ENCODE results near the gene IQGAP1. TPM values are rescaled to one million over a fixed set of nuclear protein-coding genes. Genes with fewer than 3 reads are reported as not detected.

Gene IQGAP1, protein sequence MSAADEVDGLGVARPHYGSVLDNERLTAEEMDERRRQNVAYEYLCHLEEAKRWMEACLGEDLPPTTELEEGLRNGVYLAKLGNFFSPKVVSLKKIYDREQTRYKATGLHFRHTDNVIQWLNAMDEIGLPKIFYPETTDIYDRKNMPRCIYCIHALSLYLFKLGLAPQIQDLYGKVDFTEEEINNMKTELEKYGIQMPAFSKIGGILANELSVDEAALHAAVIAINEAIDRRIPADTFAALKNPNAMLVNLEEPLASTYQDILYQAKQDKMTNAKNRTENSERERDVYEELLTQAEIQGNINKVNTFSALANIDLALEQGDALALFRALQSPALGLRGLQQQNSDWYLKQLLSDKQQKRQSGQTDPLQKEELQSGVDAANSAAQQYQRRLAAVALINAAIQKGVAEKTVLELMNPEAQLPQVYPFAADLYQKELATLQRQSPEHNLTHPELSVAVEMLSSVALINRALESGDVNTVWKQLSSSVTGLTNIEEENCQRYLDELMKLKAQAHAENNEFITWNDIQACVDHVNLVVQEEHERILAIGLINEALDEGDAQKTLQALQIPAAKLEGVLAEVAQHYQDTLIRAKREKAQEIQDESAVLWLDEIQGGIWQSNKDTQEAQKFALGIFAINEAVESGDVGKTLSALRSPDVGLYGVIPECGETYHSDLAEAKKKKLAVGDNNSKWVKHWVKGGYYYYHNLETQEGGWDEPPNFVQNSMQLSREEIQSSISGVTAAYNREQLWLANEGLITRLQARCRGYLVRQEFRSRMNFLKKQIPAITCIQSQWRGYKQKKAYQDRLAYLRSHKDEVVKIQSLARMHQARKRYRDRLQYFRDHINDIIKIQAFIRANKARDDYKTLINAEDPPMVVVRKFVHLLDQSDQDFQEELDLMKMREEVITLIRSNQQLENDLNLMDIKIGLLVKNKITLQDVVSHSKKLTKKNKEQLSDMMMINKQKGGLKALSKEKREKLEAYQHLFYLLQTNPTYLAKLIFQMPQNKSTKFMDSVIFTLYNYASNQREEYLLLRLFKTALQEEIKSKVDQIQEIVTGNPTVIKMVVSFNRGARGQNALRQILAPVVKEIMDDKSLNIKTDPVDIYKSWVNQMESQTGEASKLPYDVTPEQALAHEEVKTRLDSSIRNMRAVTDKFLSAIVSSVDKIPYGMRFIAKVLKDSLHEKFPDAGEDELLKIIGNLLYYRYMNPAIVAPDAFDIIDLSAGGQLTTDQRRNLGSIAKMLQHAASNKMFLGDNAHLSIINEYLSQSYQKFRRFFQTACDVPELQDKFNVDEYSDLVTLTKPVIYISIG (N-terminal part only)
- 176 and 222 TPM in 2 replicates for total RNA-seq

DNA sequence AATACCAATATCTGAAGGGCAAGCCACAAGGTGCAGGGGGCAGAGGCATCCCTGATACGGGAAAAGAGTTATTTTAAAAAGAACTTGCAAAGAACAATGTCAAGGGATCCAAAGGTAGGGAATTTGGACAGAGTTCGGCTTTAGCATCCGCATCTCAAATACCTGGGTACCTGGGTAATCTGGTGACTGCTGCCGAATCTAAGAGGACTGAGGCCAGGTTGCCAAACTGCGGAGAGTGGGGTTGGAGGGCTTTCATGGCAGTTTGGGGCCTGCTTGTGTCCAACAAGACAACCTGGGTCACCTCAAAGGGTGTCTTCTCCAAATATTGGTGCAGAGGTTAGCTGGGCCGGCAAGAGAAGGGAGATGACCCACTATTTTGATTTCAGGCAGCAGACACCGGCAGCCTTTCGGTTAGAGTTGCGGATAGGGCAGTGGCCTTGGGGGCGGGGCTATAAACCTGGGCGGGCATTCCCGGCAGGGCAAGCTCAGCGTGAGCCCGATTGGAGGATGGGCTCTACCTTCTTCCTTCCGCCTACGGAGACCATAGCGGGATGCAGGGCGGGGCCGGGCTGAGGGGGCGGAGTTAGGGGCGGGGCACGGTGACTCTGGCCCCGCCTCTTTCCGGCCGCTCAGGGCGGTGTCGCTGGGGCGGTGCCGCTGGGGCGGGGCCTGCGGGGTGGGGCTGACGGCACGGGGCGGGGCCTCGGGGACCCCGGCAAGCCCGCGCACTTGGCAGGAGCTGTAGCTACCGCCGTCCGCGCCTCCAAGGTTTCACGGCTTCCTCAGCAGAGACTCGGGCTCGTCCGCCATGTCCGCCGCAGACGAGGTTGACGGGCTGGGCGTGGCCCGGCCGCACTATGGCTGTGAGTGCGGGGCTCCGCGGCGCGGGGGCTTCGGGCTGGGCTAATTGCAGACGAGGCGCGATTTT lies at the start of gene IQGAP1:
IQGAP1 (plus strand) TSS at position 709 of the 928 bp plus-strand sequence; CDS start at position 809, 100 bp downstream.

DNA sequence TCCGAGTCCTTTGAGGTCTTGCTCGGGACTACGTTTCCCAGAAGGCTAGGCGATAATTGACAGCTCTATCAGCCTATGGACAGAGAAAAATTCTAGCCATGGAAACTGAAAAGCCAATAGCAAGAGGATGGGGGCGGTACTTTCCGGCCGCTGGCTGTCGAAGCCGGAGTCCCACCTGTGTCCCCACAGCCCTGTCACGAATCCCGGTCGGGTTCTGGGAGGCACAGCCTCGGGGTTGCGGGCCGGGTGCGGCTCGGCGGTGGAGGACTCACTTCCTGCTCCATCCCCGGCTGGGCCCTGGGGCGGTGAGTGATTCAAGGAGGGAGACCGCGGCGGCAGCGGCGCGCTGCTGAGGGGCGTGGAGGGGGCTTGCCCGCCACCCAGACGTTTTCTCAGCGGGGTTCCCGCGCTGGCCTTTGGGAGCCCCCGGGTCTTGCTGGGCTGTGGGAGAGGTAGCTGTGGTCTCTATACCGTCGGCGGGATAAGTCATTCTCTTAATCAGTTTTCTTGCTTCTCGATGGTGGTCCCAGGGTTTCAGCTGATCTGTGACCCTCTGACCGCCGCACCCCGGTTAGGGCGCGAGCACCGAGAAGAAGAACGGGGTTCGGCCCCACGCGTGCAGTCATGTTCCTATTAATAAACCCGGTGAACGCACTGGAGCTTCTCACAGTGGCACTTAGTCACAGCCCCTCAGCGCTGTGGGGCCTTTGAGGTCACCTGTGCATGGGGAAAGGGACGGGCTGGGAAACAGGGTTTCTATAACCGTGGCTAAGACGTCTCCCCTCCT lies 35.7 kb upstream of the IQGAP1 start, which contains the start of gene ZNF774:
ZNF774 (plus strand) TSS at position 178 of the 787 bp plus-strand sequence. CDS start 2,377 bp downstream, outside the sequence.

DNA sequence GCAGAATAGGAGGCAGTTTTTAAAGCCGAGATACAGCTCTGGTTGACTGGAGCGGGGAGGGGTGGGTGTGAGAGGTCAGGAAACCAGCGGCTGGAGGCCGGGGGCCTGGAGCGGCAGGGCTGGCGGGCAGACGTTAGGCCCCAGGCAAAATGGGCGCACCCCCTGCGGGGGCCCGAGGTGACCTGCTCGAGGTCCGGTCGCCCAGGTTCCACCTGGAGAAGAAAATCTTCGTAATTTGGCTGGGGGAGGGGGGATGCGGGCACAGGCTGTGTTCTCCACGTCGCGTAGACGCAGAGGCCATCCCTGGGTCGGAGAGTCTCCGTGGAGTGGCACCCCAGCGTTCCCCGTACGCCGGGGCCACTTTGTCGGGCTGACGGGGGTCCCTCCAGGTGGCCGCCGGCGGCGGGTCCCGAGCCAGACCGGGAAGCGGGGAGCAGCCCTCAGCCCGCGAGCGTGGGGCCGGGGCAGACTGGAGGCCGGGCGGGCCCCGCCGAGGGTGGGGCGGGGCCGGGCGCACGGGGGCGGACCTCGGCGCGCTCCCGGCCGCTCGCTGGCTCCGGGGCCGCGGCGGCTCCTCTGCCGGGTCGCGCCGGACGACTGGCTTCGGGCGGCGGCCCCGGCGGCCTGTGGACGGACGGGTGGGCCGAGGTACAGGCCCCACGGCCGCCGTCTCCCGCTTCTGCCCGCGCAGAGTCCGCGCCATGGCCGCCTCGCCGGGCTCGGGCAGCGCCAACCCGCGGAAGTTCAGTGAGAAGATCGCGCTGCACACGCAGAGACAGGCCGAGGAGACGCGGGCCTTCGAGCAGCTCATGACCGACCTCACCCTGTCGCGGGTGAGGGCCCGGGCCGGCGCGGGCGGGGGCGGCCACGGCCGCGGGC lies 141.6 kb downstream of the IQGAP1 start, which contains the start of gene CRTC3:
CRTC3 (plus strand) TSS at position 553 of the 879 bp plus-strand sequence; CDS start at position 702, 149 bp downstream.

Other genes with a start within 250 kb of the IQGAP1 start
- gene SEMA4B, start 186.9 kb upstream of the IQGAP1 start, total RNA-seq: 8.8 and 24.2 TPM in 2 replicates
- gene CIB1, start 154.3 kb upstream of the IQGAP1 start, total RNA-seq: 27.1 and 57.3 TPM in 2 replicates
- gene GDPGP1, start 154.0 kb upstream of the IQGAP1 start, total RNA-seq: 3.9 and 4.2 TPM in 2 replicates
- not detected in 2 replicates for gene TTLL13, start 138.7 kb upstream of the IQGAP1 start, total RNA-seq
- gene NGRN, start 122.6 kb upstream of the IQGAP1 start, total RNA-seq: 90.3 and 122 TPM in 2 replicates
- 1.7 and 3.1 TPM in 2 replicates for gene ZNF774, start 36.0 kb upstream of the IQGAP1 start, total RNA-seq
- 9.0 and 10.4 TPM in 2 replicates for gene CRTC3, start 141.7 kb downstream of the IQGAP1 start, total RNA-seq

Measured in regular cardiac myocyte (primary cell).